ENCODE results near the gene STX11. TPM values are rescaled to one million over a fixed set of nuclear protein-coding genes. Genes with fewer than 3 reads are reported as not detected.

STX11 gene
- polyA plus RNA-seq, 3 donors = 0.69 to 1.0 (median 0.97) TPM

Other genes starting within 250 kb of the STX11 start
- 10 to 100 TPM; 67.2 to 73.1 (median 68.5) TPM for gene PLAGL1, start 142.3 kb upstream of the STX11 start, polyA plus RNA-seq (ENCODE audit: insufficient read length in 3 of 3)
- gene SF3B5, start 54.9 kb upstream of the STX11 start, polyA plus RNA-seq (ENCODE audit: insufficient read length in 3 of 3) = 100 to 1,000 TPM; 129 to 138 (median 132) TPM
- 100 to 1,000 TPM; 137 to 151 (median 147) TPM for gene UTRN, start 134.8 kb downstream of the STX11 start, polyA plus RNA-seq (ENCODE audit: insufficient read length in 3 of 3)

All from right renal cortex interstitium (tissue), 3 donors.